HG03060 (cell line): ENCODE measurements around the gene TREML1.
"Not testable (repeated sequence)": the region's sequence is repeated elsewhere in the genome, so short reads cannot be mapped to it uniquely, and the experiment has no call there.

Experiments used
- ATAC-seq: cut with Tn5 transposase; IDR thresholded peaks from one replicate; pipeline ENCODE4 v1.9.1; 2021; ENCODE audit warnings: low read depth, moderate number of reproducible peaks; ENCODE audit not compliant: unreplicated experiment

TREML1 gene

DNA sequence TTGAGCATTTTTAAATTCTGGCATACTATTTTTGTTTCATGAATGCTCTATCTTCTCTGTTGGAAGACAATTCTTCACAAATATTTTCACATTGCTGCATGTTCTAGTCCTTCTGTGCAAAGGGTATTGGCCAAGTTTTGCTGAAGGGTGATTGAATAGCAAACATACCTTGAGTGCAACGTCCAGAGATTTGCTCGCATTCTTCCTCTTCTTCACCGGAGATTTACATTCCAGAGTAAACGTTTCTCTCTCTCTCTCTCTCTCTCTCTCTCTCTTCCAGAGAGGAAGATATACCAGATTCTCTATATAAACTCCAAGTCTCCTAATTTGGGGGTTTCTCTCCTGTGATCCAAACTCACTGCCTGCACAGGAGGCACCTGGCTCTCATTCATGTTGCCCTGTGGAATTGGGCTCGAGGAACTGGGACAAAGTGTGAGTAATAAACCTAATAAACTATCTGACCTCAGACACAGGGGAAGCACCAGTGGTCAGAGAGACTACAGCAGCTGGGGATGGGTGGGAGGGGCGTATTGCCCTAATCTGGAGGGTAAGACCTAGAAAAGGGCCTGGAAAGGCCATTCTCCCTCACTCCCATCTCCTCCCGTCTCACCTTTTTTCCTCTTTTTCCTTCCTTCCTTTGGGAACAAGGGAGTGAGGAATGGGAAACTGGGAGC, 1.1 kb upstream of the TREML1 start:
- ATAC-seq, result no peak

DNA sequence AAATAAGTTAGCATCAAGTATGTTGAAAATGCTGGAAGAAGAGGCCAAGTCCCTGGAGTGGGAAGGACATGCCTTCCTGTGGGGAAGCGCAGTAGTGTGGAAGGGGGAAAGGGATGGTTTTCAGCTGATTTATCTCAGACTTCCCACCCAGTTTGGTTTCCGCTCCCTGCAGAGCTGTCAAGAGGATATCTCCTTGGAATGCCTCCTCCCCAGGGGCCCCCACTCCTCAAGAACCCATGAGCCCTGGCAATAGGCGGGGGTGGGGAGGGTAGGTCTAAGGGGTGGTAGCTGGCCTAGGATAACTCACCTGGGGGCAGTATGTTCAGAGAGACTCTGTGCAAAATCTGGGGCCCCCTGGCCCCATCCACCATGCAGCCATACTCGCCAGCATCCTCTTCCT, 696 bp downstream of the TREML1 start:
- no peak for ATAC-seq

DNA sequence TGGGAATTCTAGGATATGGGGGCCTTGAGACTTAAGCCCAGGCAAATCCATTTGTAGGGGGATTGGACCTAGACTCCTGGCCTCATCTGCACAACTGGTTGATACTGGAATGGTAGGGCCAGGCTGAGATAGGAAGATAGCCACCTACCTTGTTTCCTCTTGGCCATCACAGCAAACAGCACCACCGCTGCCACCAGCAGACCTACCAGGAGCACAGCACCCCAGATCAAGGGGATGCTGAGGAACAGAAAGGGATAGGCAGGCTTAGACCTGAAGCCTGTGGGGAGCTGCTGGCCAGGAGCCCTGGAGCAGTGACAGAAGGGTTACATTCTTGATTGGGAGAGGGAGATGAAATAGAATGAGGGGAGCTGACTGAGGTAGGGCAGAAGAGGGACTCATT, 3.5 kb downstream of the TREML1 start:
- no peak for ATAC-seq

DNA sequence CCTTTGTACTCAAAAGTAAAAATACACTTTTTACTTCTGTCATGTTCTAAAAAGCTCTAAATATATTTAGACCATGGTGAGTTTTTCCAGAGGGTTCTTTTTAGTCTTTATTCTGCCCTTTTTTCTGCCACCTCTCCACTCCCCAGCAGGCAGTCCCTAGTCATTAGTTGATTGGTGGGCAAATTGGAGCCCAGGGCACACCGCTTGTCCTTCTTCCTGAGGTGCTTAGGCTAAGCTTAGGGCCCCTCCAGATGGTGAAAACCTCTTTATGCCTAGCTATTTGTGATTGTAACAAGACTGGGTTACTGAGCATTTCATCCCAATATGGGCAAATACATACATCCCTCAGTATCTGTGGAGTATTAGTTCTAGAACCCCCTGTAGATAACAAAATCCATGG, 6.2 kb downstream of the TREML1 start:
- ATAC-seq, result no peak

DNA sequence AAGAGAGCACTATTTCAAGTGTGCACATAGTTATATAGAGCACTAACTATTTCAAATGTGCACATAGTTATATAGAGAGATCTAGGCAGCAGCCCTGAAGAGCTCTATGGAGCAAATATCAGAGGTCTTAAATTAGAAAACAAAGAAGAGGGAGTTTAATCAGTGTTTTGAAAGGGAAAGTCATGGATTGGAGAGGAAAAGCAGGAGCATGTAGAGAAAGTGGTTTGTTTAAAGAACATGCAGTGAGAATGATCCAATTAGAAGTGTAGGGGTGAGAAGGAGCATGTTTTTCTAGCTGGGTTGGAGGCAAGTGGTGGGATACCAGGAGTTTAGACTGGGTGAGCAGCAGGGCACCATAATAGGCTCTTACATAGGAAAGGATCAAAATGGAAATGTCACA, 17.2 kb downstream of the TREML1 start:
- no peak for ATAC-seq

DNA sequence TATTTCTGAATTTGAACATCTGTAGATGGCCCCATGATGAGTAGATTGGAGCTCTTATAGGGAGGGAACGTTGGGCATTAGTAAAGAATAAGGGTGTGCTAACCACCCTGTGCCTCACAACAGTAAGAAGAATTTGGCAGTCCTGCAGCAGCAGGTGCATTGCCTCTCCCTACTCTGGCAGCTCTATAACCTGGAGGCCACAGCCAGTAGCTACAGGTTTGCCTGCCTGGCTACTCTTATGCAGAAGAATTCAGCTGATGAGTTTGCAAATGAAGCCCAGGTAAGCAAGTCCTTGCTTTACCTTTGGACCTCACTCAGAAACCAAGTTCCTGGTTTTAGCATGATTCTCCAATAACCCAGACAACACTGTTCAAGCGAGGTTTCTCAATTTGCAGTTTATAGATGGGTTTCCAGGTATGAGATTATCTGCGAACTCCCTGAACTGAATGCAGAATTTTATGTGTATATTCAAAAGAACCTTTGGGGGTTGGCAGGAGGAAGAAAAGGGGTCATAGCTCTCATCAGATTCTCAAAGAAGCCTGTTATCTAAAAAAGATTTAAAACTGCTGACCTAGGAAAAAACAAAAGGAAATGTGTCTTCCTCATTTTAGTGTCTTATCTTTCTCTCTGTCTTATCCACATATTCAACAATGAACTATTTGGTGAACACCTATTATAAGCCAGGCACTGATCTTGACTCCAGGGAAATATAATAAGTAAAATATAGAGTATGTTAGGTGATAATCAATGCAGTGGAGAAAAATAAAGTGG, 18.9 kb downstream of the TREML1 start:
- no peak for ATAC-seq

DNA sequence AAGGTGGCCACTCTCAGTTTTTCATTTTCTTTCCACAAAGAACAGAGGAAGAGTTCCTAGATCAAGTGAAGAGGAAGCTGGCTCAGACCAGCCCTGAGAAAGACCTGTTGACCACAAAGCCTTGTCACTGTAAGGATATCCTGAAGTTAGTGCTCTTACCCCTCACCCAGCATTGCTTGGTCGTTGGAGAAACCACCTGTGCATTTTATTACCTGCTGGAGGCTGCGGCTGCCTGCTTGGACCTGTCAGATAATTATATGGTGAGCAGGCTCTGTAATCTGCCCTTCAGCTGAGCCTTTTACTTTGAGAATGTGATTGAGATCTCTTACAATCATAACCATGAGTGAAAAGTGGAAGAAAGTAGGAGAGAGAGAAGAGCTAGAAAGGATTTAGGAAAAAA, 21.9 kb downstream of the TREML1 start:
- no peak for ATAC-seq

DNA sequence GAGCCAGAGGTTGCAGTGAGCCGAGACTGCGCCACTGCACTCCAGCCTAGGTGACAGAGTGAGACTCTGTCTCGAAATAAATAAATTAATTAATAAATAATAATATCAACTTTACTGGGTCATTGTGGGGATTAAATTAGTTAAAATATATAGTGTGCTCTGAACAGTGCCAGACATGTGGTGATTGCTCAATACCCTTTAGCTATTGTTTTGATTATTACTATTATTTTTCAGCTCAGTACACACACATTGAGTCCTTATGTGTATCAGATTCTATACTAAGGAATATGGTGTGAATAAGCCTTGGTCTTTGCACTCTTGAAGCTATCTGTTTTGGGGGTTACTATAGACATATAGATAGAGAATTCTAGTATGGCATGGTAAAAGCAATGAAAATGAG, 28.9 kb downstream of the TREML1 start:
- no peak for ATAC-seq

DNA sequence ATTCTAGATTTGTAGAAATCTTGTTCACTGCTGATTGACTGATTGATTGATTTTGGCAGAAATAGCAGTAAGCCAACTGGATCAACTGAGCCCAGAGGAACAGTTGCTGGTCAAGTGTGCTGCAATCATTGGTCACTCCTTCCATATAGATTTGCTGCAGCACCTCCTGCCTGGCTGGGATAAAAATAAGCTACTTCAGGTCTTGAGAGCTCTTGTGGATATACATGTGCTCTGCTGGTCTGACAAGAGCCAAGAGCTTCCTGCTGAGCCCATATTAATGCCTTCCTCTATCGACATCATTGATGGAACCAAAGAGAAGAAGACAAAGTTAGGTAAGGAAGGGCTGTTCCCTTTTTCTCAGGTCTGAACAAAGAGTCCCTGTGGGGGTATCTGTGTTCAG, 31.2 kb downstream of the TREML1 start:
- ATAC-seq, result no peak

DNA sequence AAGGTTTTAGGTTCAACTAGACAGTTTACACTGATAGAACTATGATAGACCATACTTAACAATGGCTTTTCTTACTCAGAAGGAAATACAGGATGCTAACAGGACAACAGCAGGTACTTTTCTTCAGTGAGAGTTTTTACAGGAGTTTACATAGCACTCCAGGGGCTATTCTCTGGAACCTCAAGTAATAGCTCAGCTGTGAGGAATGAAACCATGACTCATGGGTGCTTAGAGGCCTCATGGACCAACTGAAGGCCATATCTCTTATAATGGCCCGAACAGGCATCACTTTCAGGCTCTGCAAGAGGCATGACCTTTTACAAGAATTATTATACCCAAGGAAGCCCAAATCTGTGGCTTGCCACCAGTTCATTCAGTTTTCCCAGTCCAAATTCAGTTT, 31.8 kb downstream of the TREML1 start:
- ATAC-seq, result no peak

DNA sequence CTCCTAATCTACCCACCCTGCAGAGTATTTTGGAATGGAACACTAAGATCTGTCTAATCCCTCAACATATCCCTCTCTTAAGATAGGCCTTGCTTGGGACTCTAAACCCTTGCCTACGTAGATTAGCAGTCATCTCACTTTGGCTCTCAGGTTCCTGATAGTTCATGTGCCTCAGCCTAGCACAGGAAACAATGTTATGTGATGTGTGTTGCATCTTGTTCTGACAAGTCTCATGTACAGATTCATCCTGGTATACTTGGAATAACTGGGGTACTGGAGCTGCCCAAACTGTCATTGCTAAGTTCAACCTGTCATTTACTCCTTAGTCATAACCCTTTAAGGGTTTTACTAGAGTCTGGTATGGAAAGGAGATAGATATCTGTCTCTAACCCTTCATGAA, 34.1 kb downstream of the TREML1 start:
- no peak for ATAC-seq

DNA sequence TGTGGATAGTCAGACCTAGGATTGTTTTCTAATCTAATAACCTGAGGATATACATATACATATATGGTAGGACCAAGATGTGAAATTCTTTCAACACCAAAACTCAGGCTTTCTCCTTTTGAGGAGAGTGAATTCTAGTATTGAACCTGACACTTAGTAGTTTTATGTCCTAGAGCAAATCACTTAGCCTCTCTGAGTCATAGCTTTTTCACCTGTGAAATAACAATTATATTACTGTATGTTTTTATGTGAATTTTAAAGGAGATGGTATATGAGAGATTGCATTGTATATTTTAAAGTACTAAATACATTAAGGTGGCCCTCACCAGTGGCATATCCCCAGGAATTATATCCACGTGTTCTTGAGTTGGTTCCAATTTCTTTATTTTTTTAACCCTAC, 34.6 kb downstream of the TREML1 start:
- no peak for ATAC-seq

DNA sequence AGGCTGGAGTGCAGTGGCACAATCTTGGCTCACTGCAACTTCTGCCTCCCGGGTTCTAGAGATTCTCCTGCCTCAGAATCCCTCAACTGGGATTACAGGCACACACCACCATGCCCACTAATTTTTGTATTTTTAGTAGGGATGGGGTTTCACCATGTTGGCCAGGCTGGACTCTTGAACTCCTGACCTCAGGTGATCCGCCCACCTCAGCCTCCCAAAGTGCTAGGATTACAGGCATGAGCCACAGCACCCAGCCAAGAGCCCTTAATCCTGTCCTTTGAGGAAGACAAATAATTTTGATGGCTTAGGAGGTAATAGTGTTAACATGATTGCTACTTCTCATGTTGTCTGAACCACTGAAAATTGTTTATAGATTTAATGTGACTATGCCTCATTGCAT, 39.1 kb downstream of the TREML1 start:
- ATAC-seq, result not testable (repeated sequence)

DNA sequence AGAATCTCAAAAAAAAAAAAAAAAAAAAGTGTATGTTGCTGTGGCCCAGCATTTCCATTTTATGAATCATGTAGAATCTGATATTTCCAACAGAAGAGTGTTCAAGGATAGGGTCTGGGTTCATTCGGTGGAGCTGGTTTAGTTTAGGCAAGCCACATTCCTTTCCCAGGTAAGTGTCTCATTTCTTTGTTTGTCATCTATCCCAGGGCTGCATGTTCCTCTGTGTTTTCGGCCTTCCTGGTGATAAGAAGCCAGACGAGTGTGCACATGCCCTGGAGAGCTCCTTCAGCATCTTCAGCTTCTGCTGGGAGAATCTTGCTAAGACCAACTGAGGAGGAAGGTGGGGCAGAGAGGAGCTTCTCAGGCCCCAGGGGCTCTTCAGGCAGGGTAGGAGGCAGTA, 43.1 kb downstream of the TREML1 start:
- ATAC-seq, result no peak

DNA sequence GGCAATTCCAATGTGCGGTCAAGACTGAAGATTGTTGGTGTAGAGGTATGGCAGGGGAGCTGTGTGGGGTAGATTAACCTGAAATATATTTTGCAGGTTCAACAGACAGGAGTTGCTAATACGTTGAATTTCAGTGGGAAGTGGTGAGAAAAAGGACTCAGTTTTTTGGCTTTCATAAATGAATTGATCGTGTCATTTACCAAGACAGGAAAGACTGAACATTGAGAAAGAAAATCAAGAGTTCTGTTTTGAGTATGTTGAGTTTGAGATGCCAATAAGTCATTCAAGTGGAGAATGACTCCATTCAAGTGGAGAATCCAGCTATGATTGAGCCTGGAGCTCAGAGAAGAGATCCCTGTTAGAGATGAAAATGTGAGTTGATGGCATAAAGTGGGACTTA, 50.3 kb downstream of the TREML1 start:
- no peak for ATAC-seq

DNA sequence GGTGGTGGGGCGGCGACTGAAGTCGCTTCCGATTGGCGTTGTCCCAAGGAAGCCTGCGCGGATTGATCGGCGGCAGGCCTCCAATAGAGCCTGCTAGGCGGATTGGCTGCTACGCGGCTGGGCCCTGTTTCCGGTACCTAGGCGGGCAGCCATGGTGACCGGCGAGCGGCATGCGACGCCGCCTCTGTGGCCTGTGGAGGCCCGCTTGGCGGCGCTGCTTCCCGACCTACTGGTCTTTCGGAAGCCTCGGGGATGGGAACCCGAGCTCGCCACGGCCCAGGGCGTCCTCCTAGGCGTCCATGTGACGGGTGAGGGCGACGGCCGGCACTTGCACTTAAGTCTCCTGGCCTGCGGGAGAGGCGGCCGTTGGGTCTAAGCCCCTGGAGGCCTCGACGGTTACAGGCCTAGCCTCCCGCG, 53.3 kb downstream of the TREML1 start:
- no peak for ATAC-seq
